ENCODE results near the gene FIGNL2. TPM values are rescaled to one million over a fixed set of nuclear protein-coding genes. Genes with fewer than 3 reads are reported as not detected.

FIGNL2 gene
- total and polyA plus RNA-seq, 9 of the 15 experiments (the other 6 are each of a cell fraction or from before 2014, with no cell fraction given): 0.01 TPM; not detected in 8

- TF ChIP-seq ZNF274 (IDR thresholded peaks at IDR 0.05; ENCODE audit: borderline replicate concordance, low read depth, low read length): no peak
- TF ChIP-seq THAP12 (CRISPR knock-in tag; IDR thresholded peaks at IDR 0.05): no peak
- TF ChIP-seq BHLHE40 (IDR thresholded peaks at IDR 0.05; ENCODE audit: low read length): no peak
- no peak for TF ChIP-seq ZNF408 (CRISPR knock-in tag; IDR thresholded peaks at IDR 0.05; ENCODE audit: low read depth)
- TF ChIP-seq MEIS2 (IDR thresholded peaks at IDR 0.05; ENCODE audit: partially characterized antibody): peak; percentile 12
- TF ChIP-seq ARID4B (CRISPR knock-in tag; IDR thresholded peaks at IDR 0.05): no peak
- no peak for TF ChIP-seq HNRNPLL (IDR thresholded peaks at IDR 0.05; ENCODE audit: low read depth, low read length, poor library complexity, severe bottlenecking)
- TF ChIP-seq HDAC8 (tag; IDR thresholded peaks at IDR 0.05): no peak
- no peak for TF ChIP-seq RUNX1 (IDR thresholded peaks at IDR 0.05; ENCODE audit: low read depth)
- TF ChIP-seq ID3 (CRISPR knock-in tag; IDR thresholded peaks at IDR 0.05): no peak
- no peak for TF ChIP-seq ID3 (tag; IDR thresholded peaks at IDR 0.05)
- peak; percentile 66 for TF ChIP-seq NFE2 (IDR thresholded peaks at IDR 0.05; ENCODE audit: low read depth)
- no peak for TF ChIP-seq SFPQ (IDR thresholded peaks at IDR 0.05; ENCODE audit: low read depth, low read length)
- TF ChIP-seq POLR2H (tag; IDR thresholded peaks at IDR 0.05; ENCODE audit: low read depth): no peak
- TF ChIP-seq SREBF1 (IDR thresholded peaks at IDR 0.05; ENCODE audit: borderline replicate concordance, low read depth, low read length): no peak
- TF ChIP-seq ATF4 (CRISPR knock-in tag; IDR thresholded peaks at IDR 0.05): no peak
Measured at GRCh38 chr12:51827925-51828818, 20.3 kb downstream of the FIGNL2 start (continued).

Measured in K562 (cell line).